ENCODE data around the gene MCTP1.

Gene MCTP1

GRCh38 chr5:94660506-94660905 lies 624.4 kb downstream of the MCTP1 start:
- DNase-seq (ENCODE audit: low read depth), result no peak
- no peak overlapping the region for H3K4me3 ChIP-seq (ENCODE audit: control insufficient read depth, low read depth, low read length)
- TF ChIP-seq CTCF (conservative IDR thresholded peaks at IDR 0.05; ENCODE audit: control insufficient read depth, insufficient read depth, low read depth, low read length), result no peak

- TF ChIP-seq CTCF (conservative IDR thresholded peaks at IDR 0.05; ENCODE audit: control insufficient read depth, insufficient read depth, low read depth, low read length), result no peak
- DNase-seq (ENCODE audit: low read depth), result no peak
- no peak overlapping the region for H3K4me3 ChIP-seq (ENCODE audit: control insufficient read depth, low read depth, low read length)
Observed at GRCh38 chr5:94658272-94658671, 626.6 kb downstream of the MCTP1 start.

Measured in fibroblast of mammary gland (primary cell).